ENCODE results near the gene HAVCR1.

GRCh38 chr5:157029457-157029856, 29.5 kb downstream of the HAVCR1 start:
- TF ChIP-seq CTCF (IDR thresholded peaks at IDR 0.05) = no peak
- TF ChIP-seq POLR2AphosphoS5 (IDR thresholded peaks at IDR 0.05) = no peak
- no peak for TF ChIP-seq POLR2A (IDR thresholded peaks at IDR 0.05)

Data from transverse colon (tissue), 4 donors.